Activated naive CD4-positive, alpha-beta T cell treated with anti-CD3 and anti-CD28 coated beads, Interleukin-2, amount 10 ng/mL, durations not matched to agents 7 days and 5 days (primary cell): ENCODE data around the gene MYCL.

Experiments used
- CTCF ChIA-PET: fragments of 350-600 bp; sonication (Branson Sonifier 250); formaldehyde crosslinking; loops from one replicate; lab custom pipeline; 2021; ENCODE audit warnings: antibody characterized with exemption; lab: Charles Lee
- DNase-seq: peaks from one replicate; pipeline ENCODE4 v3.0.0-alpha.2; 2020
- H3K27ac Mint-ChIP-seq: one replicate; pipeline ENCODE4 v1.8.0; 2021; ENCODE audit warnings: mild to moderate bottlenecking, moderate library complexity, mixed read lengths
- H3K27me3 Mint-ChIP-seq: one replicate; pipeline ENCODE4 v1.8.0; 2021; ENCODE audit warnings: mild to moderate bottlenecking, mixed read lengths
- H3K36me3 Mint-ChIP-seq: one replicate; pipeline ENCODE4 v1.8.0; 2021; ENCODE audit warnings: mixed read lengths
- H3K4me1 Mint-ChIP-seq: one replicate; pipeline ENCODE4 v1.8.0; 2021; ENCODE audit warnings: mixed read lengths
- H3K4me3 Mint-ChIP-seq: one replicate; pipeline ENCODE4 v1.8.0; 2021; ENCODE audit warnings: mild to moderate bottlenecking, moderate library complexity, mixed read lengths
- H3K9me3 Mint-ChIP-seq: one replicate; pipeline ENCODE4 v1.8.0; 2021; ENCODE audit warnings: mixed read lengths

The MYCL gene

GRCh38 chr1:39845569-39846566, 55.8 kb downstream of the MYCL start:
- H3K27me3 Mint-ChIP-seq: no peaks in the 10 kb centered on the region
- H3K4me3 Mint-ChIP-seq: no peak overlapping the region
- H3K36me3 Mint-ChIP-seq: peaks cover 61% of the 10 kb centered on the region
- H3K4me1 Mint-ChIP-seq: peaks cover 38% of the 10 kb centered on the region
- H3K9me3 Mint-ChIP-seq: no peaks in the 10 kb centered on the region
- H3K27ac Mint-ChIP-seq: peak overlapping the region; percentile 77
- CTCF ChIA-PET: interaction anchor here (0.6 to 2.6 kb wide), 6 partner anchors 17 to 186 kb away, joined by 3 to 12 read pairs (median 4); partner anchors contain the start of gene MYCL
- DNase-seq: peak; percentile 70
